Large intestine (tissue), 3 donors: Measurements from ENCODE around the gene EMCN. TPM values are rescaled to one million over a fixed set of nuclear protein-coding genes. Genes with fewer than 3 reads are reported as not detected.
"Not testable (repeated sequence)": the region's sequence is repeated elsewhere in the genome, so short reads cannot be mapped to it uniquely, and the experiment has no call there.

Experiments used
- DNase-seq, 2 donors: peaks; one replicate each; pipeline versions ENCODE4 v3.0.0 to v3.0.0-alpha.2; 2013
- H3K27ac ChIP-seq: one replicate; pipeline ENCODE4 v1.5.1; 2013; ENCODE audit warnings: low read length
- H3K27me3 ChIP-seq: 2 replicates; pipeline ENCODE4 v1.6.1; 2013; ENCODE audit warnings: low read length; ENCODE audit not compliant: control insufficient read depth, insufficient read depth
- H3K36me3 ChIP-seq: 2 replicates; pipeline ENCODE4 v1.6.1; 2013; ENCODE audit warnings: low read length; ENCODE audit not compliant: control insufficient read depth, insufficient read depth
- H3K4me1 ChIP-seq: one replicate; pipeline ENCODE4 v1.6.1; 2013; ENCODE audit warnings: low read length; ENCODE audit not compliant: control insufficient read depth, insufficient read depth
- H3K4me3 ChIP-seq: one replicate; pipeline ENCODE4 v1.5.1; 2013; ENCODE audit warnings: low read length
- H3K9me3 ChIP-seq: one replicate; pipeline ENCODE4 v1.6.1; 2013; ENCODE audit warnings: mild to moderate bottlenecking, low read depth, low read length, moderate library complexity; ENCODE audit not compliant: control insufficient read depth
- WGBS: methylation state at CpG from one replicate; pipeline ENCODE4 v1.1.5; 2013; ENCODE audit warnings: low lambda C conversion rate; ENCODE audit not compliant: insufficient coverage; 5-methylcytosine and 5-hydroxymethylcytosine counted together
- polyA plus RNA-seq: library from polyadenylated mRNA; unstranded; fragments of 120-200 nt; gene quantifications from one replicate; pipeline ENCODE4 v1.2.1, GENCODE V29; 2013

The EMCN gene
- polyA plus RNA-seq, 1 donor, result 8.7 TPM

DNA sequence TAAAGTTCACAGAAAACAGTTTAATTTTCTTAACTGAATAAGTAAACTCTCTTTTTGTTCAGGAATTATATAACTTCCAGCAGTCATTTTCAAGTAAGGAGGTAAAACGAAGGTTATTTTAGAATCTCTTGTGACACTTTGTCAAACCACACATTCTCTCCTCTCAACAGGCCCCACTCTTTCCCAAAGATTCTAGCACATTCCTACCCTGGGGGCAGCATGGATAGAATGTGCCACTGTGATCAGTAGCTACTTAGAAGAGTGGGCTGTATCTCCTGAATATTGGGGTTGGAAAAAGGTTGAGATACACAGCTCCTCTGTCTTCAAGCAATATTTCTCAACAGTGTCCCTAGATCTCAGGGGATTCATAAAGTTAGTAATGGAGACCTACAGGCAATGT is 157.6 kb downstream of the EMCN start:
- H3K36me3 ChIP-seq, result no peaks in the 10 kb centered on the region
- H3K27ac ChIP-seq, result no peak overlapping the region
- no peaks in the 10 kb centered on the region for H3K27me3 ChIP-seq
- no CpG with 5 or more reads among the region's 1 CpG for WGBS
- H3K9me3 ChIP-seq, result no peaks in the 10 kb centered on the region
- H3K4me1 ChIP-seq, result no peaks in the 10 kb centered on the region
- no peak overlapping the region for H3K4me3 ChIP-seq
- DNase-seq, result no peak

DNA sequence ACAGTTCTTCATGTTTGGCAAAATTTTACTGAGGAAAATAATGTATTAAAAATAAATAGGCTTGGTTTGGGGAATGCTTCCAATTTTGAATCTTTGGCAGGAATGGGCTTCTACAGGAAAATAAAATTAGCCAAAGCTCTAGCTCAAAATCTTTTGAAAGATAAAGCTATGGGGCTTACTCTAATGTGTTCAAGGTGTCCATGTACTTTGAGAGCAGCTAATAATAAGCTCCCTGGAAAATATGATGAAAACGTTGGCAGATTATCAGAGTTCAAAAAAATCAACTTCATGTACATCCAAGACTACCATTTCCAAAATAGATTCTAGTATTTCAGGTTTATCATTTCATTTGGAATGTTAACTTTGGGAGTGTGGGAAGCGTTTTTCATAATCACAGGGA is 158.4 kb downstream of the EMCN start:
- DNase-seq, result no peak
- H3K36me3 ChIP-seq, result no peaks in the 10 kb centered on the region
- 100% methylated on average over 1 of the region's 2 CpGs for WGBS
- no peaks in the 10 kb centered on the region for H3K4me1 ChIP-seq
- H3K4me3 ChIP-seq, result no peak overlapping the region
- H3K9me3 ChIP-seq, result no peaks in the 10 kb centered on the region
- no peaks in the 10 kb centered on the region for H3K27me3 ChIP-seq
- H3K27ac ChIP-seq, result no peak overlapping the region

DNA sequence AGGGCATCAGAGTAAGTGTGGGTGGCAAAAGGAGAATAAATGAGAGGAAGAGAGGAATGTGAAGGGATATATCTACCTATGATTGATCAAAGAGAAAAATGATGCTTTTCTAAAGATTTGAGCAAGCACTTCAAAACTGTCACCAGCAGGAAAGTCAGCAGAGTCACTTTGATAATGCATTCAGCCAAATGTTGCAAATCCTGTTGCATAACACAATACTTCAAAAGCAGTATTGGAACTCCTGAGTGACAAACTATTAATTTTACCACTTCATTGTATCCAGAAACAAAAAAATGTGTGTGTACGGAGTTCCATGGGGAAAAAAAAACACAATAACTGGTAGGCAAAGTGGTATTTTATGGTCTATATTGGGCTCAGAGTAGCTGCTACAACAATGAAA is 160.3 kb downstream of the EMCN start:
- no peak for DNase-seq
- Histone ChIP-seq H3K4me3 (no peak overlapping the region), H3K4me1 (no peaks in the 10 kb centered on the region), H3K36me3 (no peaks in the 10 kb centered on the region), H3K27ac (no peak overlapping the region), H3K9me3 (no peaks in the 10 kb centered on the region), H3K27me3 (no peaks in the 10 kb centered on the region)
- 100% methylated on average over 1 of the region's 1 CpG for WGBS

DNA sequence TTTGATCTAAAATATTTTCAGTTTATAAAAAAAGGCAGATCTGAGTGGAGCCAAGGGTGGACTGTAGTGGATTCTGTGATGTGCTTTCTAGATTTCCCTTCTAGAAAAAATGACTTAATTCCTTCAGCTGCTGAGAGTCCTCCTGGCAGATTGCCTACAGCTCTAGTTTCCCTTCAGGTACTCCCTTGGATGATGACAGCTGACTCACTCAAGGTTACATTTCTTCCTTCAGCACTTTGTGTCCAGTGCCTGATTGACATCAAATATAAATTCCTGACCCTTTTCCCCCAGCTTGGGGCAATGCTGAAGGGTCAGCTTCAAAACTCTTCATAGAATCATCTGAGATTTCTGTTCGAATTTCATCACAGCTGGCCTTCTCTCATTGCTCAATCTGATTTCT is 161.7 kb downstream of the EMCN start:
- Histone ChIP-seq H3K4me3 (no peak overlapping the region), H3K9me3 (no peaks in the 10 kb centered on the region), H3K36me3 (no peaks in the 10 kb centered on the region), H3K4me1 (no peaks in the 10 kb centered on the region), H3K27me3 (no peaks in the 10 kb centered on the region), H3K27ac (no peak overlapping the region)
- DNase-seq, result no peak
- WGBS, result no CpG with 5 or more reads among the region's 1 CpG

DNA sequence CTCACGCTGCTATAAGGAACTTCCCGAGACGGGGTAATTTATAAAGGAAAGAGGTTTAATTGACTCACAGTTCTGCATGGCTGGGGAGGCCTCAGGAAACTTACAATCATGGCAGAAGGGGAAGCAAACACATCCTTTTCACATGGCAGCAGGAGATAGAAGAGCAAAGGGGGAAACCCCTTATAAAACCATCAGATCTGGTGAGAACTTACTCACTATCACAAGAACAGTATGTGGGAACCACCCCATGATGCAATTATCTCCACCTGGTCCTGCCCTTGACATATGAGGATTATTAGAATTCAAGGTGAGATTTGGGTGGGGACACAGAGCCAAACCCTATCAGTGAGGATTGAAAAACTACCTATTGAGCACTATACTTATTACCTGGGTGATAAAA is 165.5 kb downstream of the EMCN start:
- H3K27me3 ChIP-seq, H3K27ac ChIP-seq, H3K4me1 ChIP-seq, H3K9me3 ChIP-seq, H3K4me3 ChIP-seq, H3K36me3 ChIP-seq, DNase-seq: not testable (repeated sequence)
- no CpG with 5 or more reads among the region's 3 CpGs for WGBS

DNA sequence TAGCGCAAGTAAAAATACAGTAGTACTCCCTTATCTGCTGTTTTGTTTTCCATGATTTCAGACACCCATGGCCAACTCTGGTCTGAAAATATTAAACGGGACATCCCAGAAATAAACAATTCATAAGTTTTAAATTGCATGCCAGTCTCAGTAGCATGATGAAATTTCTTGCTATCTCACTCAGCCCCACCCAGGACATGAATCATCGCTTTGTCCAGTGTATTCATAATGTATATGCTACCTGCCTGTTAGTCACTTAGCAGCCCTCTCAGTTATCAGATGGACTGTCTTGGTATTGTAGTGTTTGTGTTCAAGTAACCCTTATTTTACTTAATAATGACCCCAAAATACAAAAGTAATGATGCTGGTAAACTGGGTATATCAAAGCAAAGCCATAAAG is 169.3 kb downstream of the EMCN start:
- no peak overlapping the region for H3K27ac ChIP-seq
- 67% methylated on average over 1 of the region's 3 CpGs for WGBS
- DNase-seq, result no peak
- no peak overlapping the region for H3K4me3 ChIP-seq
- H3K27me3 ChIP-seq, result no peaks in the 10 kb centered on the region
- no peaks in the 10 kb centered on the region for H3K36me3 ChIP-seq
- H3K9me3 ChIP-seq, result no peaks in the 10 kb centered on the region
- no peaks in the 10 kb centered on the region for H3K4me1 ChIP-seq

DNA sequence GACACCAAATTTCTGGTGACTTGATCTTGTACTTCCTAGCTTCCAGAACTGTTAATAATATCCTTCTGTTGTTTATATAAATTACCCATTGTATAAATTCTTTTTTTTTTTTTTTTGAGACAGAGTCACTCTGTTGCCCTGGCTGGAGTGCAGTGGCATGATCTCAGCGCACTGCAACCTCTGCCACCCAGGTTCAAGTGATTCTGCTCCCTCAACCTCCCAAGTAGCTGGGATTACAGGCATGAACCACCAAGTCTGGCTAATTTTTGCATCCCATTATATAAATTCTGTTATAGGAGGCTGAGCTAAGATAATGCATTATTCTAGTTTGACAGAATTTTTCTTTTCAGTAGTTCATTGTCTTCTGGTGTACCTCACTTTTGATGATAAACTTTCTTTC is 170.6 kb downstream of the EMCN start:
- Histone ChIP-seq H3K4me1 (no peaks in the 10 kb centered on the region), H3K27me3 (no peaks in the 10 kb centered on the region), H3K4me3 (no peak overlapping the region), H3K27ac (no peak overlapping the region), H3K9me3 (no peaks in the 10 kb centered on the region), H3K36me3 (no peaks in the 10 kb centered on the region)
- WGBS, result no CpG with 5 or more reads among the region's 1 CpG
- no peak for DNase-seq

DNA sequence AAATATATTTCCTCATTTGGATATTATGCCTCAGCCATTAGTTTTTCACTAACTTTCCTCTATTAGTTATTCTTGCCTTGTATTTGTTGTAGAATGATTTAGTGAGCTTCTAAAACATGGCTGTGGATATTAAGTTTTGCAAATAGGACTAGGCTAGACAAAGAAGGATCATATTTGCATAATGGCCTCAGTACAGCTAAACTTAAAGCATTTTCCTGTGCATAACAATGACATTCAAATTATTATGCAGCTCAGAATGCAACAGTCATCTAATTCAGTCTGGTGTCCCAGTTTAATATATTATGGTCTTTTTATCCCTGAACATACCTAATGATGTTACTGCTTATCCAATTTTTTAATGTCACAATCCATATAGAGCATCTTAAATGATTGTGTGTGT is 172.2 kb downstream of the EMCN start:
- H3K27me3 ChIP-seq, result no peaks in the 10 kb centered on the region
- no peak overlapping the region for H3K27ac ChIP-seq
- H3K9me3 ChIP-seq, result no peaks in the 10 kb centered on the region
- H3K4me1 ChIP-seq, result no peaks in the 10 kb centered on the region
- no peak for DNase-seq
- no peak overlapping the region for H3K4me3 ChIP-seq
- H3K36me3 ChIP-seq, result no peaks in the 10 kb centered on the region
